Hypothalamus (tissue), 51 donors: ENCODE results near the gene C4A.
"Not testable (repeated sequence)": the region's sequence is repeated elsewhere in the genome, so short reads cannot be mapped to it uniquely, and the experiment has no call there.

Experiments
- DNase-seq, 51 donors: peaks; one replicate each; lab custom pipeline; 2025; lab: John Stamatoyannopoulos, UW

Gene C4A

GRCh38 chr6:32047539-32047854 is 65.6 kb downstream of the C4A start:
- DNase-seq = no peak

- peak in 42 of 51 donors; percentile 4 to 73 (median 33) for DNase-seq
Observed at GRCh38 chr6:32047855-32048766, 66.3 kb downstream of the C4A start.

- not testable (repeated sequence) for DNase-seq
Observed at GRCh38 chr6:32049149-32049548, 67.3 kb downstream of the C4A start.

- DNase-seq = not testable (repeated sequence)
Observed at GRCh38 chr6:32049736-32050135, 67.9 kb downstream of the C4A start.

- no peak for DNase-seq
Observed at GRCh38 chr6:32050562-32050961, 68.7 kb downstream of the C4A start.
